Measurements from ENCODE around the gene CES4A. TPM values are rescaled to one million over a fixed set of nuclear protein-coding genes. Genes with fewer than 3 reads are reported as not detected.

Gene CES4A
- total and polyA plus RNA-seq, 9 of the 15 experiments (the other 6 are each of a cell fraction or from before 2014, with no cell fraction given) = 0.09 to 0.13 (median 0.11) TPM; not detected in 6

DNA sequence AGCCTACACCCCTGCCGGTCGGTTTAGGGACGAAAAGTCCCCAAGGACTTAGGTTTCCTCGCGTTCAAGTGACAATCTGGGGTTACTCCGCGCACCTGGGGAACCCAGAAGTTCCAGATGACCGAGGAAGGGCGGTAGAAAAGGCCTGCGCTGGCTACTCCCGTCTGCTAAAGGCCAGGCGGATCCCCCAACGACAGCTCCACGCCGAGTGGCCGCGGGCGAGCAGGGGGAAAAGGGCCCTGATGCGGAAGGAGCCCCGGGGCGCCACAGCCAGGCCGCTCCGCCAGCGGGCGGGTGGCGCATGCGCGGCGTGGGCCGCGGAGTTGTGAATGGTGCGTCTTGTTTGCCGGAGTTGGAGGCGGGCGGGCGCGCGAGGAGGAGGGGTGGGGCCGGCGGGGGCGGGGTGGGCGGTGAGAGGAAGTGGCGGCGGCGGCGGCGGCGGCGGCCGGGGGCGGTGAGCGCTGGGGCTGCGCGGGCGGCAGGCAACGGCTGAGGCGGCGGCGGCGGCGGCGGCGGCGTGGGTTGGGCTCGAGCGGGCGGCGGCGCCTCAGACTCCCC, 40.4 kb downstream of the CES4A start, which contains the start of gene CBFB (continued):
- TF ChIP-seq, protein P1, sequence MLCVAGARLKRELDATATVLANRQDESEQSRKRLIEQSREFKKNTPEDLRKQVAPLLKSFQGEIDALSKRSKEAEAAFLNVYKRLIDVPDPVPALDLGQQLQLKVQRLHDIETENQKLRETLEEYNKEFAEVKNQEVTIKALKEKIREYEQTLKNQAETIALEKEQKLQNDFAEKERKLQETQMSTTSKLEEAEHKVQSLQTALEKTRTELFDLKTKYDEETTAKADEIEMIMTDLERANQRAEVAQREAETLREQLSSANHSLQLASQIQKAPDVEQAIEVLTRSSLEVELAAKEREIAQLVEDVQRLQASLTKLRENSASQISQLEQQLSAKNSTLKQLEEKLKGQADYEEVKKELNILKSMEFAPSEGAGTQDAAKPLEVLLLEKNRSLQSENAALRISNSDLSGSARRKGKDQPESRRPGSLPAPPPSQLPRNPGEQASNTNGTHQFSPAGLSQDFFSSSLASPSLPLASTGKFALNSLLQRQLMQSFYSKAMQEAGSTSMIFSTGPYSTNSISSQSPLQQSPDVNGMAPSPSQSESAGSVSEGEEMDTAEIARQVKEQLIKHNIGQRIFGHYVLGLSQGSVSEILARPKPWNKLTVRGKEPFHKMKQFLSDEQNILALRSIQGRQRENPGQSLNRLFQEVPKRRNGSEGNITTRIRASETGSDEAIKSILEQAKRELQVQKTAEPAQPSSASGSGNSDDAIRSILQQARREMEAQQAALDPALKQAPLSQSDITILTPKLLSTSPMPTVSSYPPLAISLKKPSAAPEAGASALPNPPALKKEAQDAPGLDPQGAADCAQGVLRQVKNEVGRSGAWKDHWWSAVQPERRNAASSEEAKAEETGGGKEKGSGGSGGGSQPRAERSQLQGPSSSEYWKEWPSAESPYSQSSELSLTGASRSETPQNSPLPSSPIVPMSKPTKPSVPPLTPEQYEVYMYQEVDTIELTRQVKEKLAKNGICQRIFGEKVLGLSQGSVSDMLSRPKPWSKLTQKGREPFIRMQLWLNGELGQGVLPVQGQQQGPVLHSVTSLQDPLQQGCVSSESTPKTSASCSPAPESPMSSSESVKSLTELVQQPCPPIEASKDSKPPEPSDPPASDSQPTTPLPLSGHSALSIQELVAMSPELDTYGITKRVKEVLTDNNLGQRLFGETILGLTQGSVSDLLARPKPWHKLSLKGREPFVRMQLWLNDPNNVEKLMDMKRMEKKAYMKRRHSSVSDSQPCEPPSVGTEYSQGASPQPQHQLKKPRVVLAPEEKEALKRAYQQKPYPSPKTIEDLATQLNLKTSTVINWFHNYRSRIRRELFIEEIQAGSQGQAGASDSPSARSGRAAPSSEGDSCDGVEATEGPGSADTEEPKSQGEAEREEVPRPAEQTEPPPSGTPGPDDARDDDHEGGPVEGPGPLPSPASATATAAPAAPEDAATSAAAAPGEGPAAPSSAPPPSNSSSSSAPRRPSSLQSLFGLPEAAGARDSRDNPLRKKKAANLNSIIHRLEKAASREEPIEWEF (CRISPR knock-in tag; IDR thresholded peaks at IDR 0.05) = no peak
- no peak; the same call in 1 of the 2 replicates for TF ChIP-seq TEAD4 (IDR thresholded peaks at IDR 0.05; ENCODE audit: low read length)
- TF ChIP-seq TEAD4 (CRISPR knock-in tag; IDR thresholded peaks at IDR 0.05; ENCODE audit: borderline replicate concordance) = no peak
- TF ChIP-seq ZC3H8 (IDR thresholded peaks at IDR 0.05) = no peak
- TF ChIP-seq CEBPG (CRISPR knock-in tag; IDR thresholded peaks at IDR 0.05) = no peak
- TF ChIP-seq CEBPG (tag; conservative IDR thresholded peaks at IDR 0.05 in 1 of 2, IDR thresholded peaks at IDR 0.05 in 1 of 2) = no peak
- TF ChIP-seq RNF2 (IDR thresholded peaks at IDR 0.05) = 0 out of 2 replicates have a peak, but pooled peaks have one; percentile 21
- no peak for TF ChIP-seq BHLHE40 (IDR thresholded peaks at IDR 0.05; ENCODE audit: low read length)
- peak; percentile 58; the same call in 1 of the 2 replicates for TF ChIP-seq DIDO1 (tag; IDR thresholded peaks at IDR 0.05; ENCODE audit: low read depth)
- TF ChIP-seq RBBP5 (IDR thresholded peaks at IDR 0.05; ENCODE audit: borderline replicate concordance, insufficient read depth, low read length, poor library complexity, severe bottlenecking) = no peak
- TF ChIP-seq SAP30 (IDR thresholded peaks at IDR 0.05; ENCODE audit: borderline replicate concordance, insufficient read depth, low read depth, low read length, poor library complexity, severe bottlenecking) = peak; percentile 46
- TF ChIP-seq, protein P2, sequence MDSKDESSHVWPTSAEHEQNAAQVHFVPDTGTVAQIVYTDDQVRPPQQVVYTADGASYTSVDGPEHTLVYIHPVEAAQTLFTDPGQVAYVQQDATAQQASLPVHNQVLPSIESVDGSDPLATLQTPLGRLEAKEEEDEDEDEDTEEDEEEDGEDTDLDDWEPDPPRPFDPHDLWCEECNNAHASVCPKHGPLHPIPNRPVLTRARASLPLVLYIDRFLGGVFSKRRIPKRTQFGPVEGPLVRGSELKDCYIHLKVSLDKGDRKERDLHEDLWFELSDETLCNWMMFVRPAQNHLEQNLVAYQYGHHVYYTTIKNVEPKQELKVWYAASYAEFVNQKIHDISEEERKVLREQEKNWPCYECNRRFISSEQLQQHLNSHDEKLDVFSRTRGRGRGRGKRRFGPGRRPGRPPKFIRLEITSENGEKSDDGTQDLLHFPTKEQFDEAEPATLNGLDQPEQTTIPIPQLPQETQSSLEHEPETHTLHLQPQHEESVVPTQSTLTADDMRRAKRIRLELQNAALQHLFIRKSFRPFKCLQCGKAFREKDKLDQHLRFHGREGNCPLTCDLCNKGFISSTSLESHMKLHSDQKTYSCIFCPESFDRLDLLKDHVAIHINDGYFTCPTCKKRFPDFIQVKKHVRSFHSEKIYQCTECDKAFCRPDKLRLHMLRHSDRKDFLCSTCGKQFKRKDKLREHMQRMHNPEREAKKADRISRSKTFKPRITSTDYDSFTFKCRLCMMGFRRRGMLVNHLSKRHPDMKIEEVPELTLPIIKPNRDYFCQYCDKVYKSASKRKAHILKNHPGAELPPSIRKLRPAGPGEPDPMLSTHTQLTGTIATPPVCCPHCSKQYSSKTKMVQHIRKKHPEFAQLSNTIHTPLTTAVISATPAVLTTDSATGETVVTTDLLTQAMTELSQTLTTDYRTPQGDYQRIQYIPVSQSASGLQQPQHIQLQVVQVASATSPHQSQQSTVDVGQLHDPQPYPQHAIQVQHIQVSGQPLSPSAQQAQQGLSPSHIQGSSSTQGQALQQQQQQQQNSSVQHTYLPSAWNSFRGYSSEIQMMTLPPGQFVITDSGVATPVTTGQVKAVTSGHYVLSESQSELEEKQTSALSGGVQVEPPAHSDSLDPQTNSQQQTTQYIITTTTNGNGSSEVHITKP (IDR thresholded peaks at IDR 0.05; ENCODE audit: partially characterized antibody) = peak; percentile 43
- TF ChIP-seq ZKSCAN1 (IDR thresholded peaks at IDR 0.05; ENCODE audit: low read depth, low read length) = no peak
- TF ChIP-seq STAT5B (CRISPR knock-in tag; IDR thresholded peaks at IDR 0.05) = no peak
- peak; percentile 89 for TF ChIP-seq RBFOX2 (IDR thresholded peaks at IDR 0.05; ENCODE audit: low read depth, low read length)
- TF ChIP-seq, protein P3, sequence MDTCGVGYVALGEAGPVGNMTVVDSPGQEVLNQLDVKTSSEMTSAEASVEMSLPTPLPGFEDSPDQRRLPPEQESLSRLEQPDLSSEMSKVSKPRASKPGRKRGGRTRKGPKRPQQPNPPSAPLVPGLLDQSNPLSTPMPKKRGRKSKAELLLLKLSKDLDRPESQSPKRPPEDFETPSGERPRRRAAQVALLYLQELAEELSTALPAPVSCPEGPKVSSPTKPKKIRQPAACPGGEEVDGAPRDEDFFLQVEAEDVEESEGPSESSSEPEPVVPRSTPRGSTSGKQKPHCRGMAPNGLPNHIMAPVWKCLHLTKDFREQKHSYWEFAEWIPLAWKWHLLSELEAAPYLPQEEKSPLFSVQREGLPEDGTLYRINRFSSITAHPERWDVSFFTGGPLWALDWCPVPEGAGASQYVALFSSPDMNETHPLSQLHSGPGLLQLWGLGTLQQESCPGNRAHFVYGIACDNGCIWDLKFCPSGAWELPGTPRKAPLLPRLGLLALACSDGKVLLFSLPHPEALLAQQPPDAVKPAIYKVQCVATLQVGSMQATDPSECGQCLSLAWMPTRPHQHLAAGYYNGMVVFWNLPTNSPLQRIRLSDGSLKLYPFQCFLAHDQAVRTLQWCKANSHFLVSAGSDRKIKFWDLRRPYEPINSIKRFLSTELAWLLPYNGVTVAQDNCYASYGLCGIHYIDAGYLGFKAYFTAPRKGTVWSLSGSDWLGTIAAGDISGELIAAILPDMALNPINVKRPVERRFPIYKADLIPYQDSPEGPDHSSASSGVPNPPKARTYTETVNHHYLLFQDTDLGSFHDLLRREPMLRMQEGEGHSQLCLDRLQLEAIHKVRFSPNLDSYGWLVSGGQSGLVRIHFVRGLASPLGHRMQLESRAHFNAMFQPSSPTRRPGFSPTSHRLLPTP (IDR thresholded peaks at IDR 0.05; ENCODE audit: borderline replicate concordance, extremely low read depth, insufficient read length) = no peak

Data from K562 (cell line).